PC-9 (cell line): Measurements from ENCODE around the gene NCS1. TPM values are rescaled to one million over a fixed set of nuclear protein-coding genes. Genes with fewer than 3 reads are reported as not detected.

Experiments
- BruUV-seq: library from RNA; stranded (reverse); fragments of 400-500 nt; replicated peaks from 2 replicates; lab custom pipeline; 2021; lab: Mats Ljungman, UMichigan
- CTCF ChIA-PET: fragments of 300-600 bp; sonication (Branson Sonifier 250); formaldehyde crosslinking; loops from one replicate; lab custom pipeline; 2022; ENCODE audit warnings: antibody characterized with exemption; lab: Charles Lee
- POLR2A ChIA-PET: fragments of 300-600 bp; sonication (Branson Sonifier 250); formaldehyde crosslinking; loops from one replicate; lab custom pipeline; 2022; ENCODE audit warnings: antibody characterized with exemption; ENCODE audit not compliant: unreplicated experiment; lab: Charles Lee
- DNase-seq, 2 experiments: peaks; one replicate each; pipeline versions ENCODE4 v3.0.0 to v3.0.0-alpha.2; 2015 to 2022; ENCODE audit warnings: mixed read lengths in 1 of 2
- H2AFZ ChIP-seq: fragments of 200-600 bp; sonication (generic); 2 replicates; pipeline ENCODE4 v1.8.1; 2017; ENCODE audit warnings: antibody characterized with exemption
- H3F3A ChIP-seq: fragments of 200-600 bp; sonication (generic); 2 replicates; pipeline ENCODE4 v1.8.1; 2017; ENCODE audit warnings: antibody characterized with exemption, mild to moderate bottlenecking, low read depth; ENCODE audit not compliant: insufficient read depth
- H3K27ac ChIP-seq: fragments of 200-600 bp; sonication (generic); 2 replicates; pipeline ENCODE4 v1.6.1; 2016; ENCODE audit warnings: mixed run types
- H3K27me3 ChIP-seq: fragments of 200-600 bp; sonication (generic); 2 replicates; pipeline ENCODE4 v1.6.1; 2016; ENCODE audit warnings: low read depth, mixed run types; ENCODE audit not compliant: insufficient read depth
- H3K36me3 ChIP-seq: fragments of 200-600 bp; sonication (generic); 2 replicates; pipeline ENCODE4 v1.6.1; 2016; ENCODE audit warnings: low read depth, mixed run types
- H3K4me1 ChIP-seq: fragments of 200-600 bp; sonication (generic); replicated peaks from 2 replicates; pipeline ENCODE4 v1.6.1; 2016; ENCODE audit warnings: mixed run types; ENCODE audit not compliant: insufficient read depth
- H3K4me2 ChIP-seq: fragments of 200-600 bp; sonication (generic); 2 replicates; pipeline ENCODE4 v1.6.1; 2017; ENCODE audit warnings: mixed run types
- H3K4me3 ChIP-seq: fragments of 200-600 bp; sonication (generic); 2 replicates; pipeline ENCODE4 v1.6.1; 2016; ENCODE audit warnings: mixed run types
- H3K79me2 ChIP-seq: fragments of 200-600 bp; sonication (generic); 2 replicates; pipeline ENCODE4 v1.6.1; 2017; ENCODE audit warnings: low read depth, mixed run types
- H3K9me2 ChIP-seq: fragments of 200-600 bp; sonication (generic); 2 replicates; pipeline ENCODE4 v1.8.1; 2017; ENCODE audit warnings: mild to moderate bottlenecking; ENCODE audit not compliant: insufficient read depth
- H3K9me3 ChIP-seq: fragments of 200-600 bp; sonication (generic); 2 replicates; pipeline ENCODE4 v1.8.1; 2016; ENCODE audit warnings: low read depth; ENCODE audit not compliant: insufficient read depth
- H4K20me1 ChIP-seq: fragments of 200-600 bp; sonication (generic); 2 replicates; pipeline ENCODE4 v1.8.1; 2017; ENCODE audit not compliant: insufficient read depth
- CTCF ChIP-seq: fragments of 200-600 bp; sonication (generic); conservative IDR thresholded peaks from 2 replicates; pipeline ENCODE4 v1.6.1; 2017; ENCODE audit warnings: mixed run types, antibody characterized with exemption, mild to moderate bottlenecking, moderate library complexity
- EZH2 ChIP-seq: fragments of 200-600 bp; sonication (generic); IDR thresholded peaks from 2 replicates; pipeline ENCODE4 v1.8.0; 2017; ENCODE audit warnings: antibody characterized with exemption, low read depth
- intact Hi-C: fragments of 100-400 bp; cut with micrococcal nuclease; formaldehyde crosslinking; loops from one replicate; pipeline ENCODE4 v1.10.0; 2022; ENCODE audit not compliant: unreplicated experiment
- total RNA-seq: library from RNA; stranded (reverse); gene quantifications from 2 replicates; pipeline ENCODE4 v1.2.3, GENCODE V29; 2021

The NCS1 gene
- total RNA-seq, 1 experiment from 2014 or later: 59.2 TPM

GRCh38 chr9:130165579-130165978, 6.6 kb upstream of the NCS1 start:
- Histone ChIP-seq H2AFZ (no peak overlapping the region), H3K4me1 (no peaks in the 10 kb centered on the region), H3F3A (no peaks in the 10 kb centered on the region; the same call in 1 of the 2 replicates), H3K36me3 (no peaks in the 10 kb centered on the region), H4K20me1 (no peaks in the 10 kb centered on the region), H3K4me3 (no peak overlapping the region), H3K4me2 (no peak overlapping the region), H3K9me2 (no peaks in the 10 kb centered on the region), H3K27me3 (no peaks in the 10 kb centered on the region), H3K9me3 (no peaks in the 10 kb centered on the region), H3K79me2 (no peaks in the 10 kb centered on the region), H3K27ac (no peak overlapping the region)
- TF ChIP-seq EZH2: no peak
- no peak for TF ChIP-seq CTCF
- intact Hi-C loops: no loop called here
- BruUV-seq: no TSS peak
- no peak for DNase-seq
- ChIA-PET POLR2A (no interaction called here), CTCF (interaction anchor here (0.6 kb wide), 1 partner anchor 944 kb away, joined by 3 read pairs; no protein-coding TSS in a partner anchor)

GRCh38 chr9:130166399-130166798, 5.8 kb upstream of the NCS1 start:
- DNase-seq: no peak
- no peak overlapping the region for H2AFZ ChIP-seq
- ChIA-PET CTCF (interaction anchor here (0.6 to 0.7 kb wide), 2 partner anchors 36 to 283 kb away, joined by 3 to 4 read pairs; no protein-coding TSS in a partner anchor), POLR2A (no interaction called here)
- H3K4me2 ChIP-seq: no peak overlapping the region
- no peaks in the 10 kb centered on the region for H3K9me3 ChIP-seq
- H4K20me1 ChIP-seq: no peaks in the 10 kb centered on the region
- intact Hi-C loops: no loop called here
- no peaks in the 10 kb centered on the region for H3K27me3 ChIP-seq
- H3K27ac ChIP-seq: no peak overlapping the region
- no TSS peak for BruUV-seq
- no peak overlapping the region for H3K4me3 ChIP-seq
- TF ChIP-seq EZH2: no peak
- TF ChIP-seq CTCF: no peak
- peaks cover 7% of the 10 kb centered on the region for H3F3A ChIP-seq
- no peaks in the 10 kb centered on the region for H3K36me3 ChIP-seq
- no peaks in the 10 kb centered on the region for H3K79me2 ChIP-seq
- H3K4me1 ChIP-seq: no peaks in the 10 kb centered on the region
- no peaks in the 10 kb centered on the region for H3K9me2 ChIP-seq

- H4K20me1 ChIP-seq: no peaks in the 10 kb centered on the region
- no peaks in the 10 kb centered on the region for H3K36me3 ChIP-seq
- ChIA-PET POLR2A (no interaction called here), CTCF (interaction anchor here (0.6 kb wide), 1 partner anchor 149 kb away, joined by 3 read pairs; no protein-coding TSS in a partner anchor)
- BruUV-seq: no TSS peak
- no peaks in the 10 kb centered on the region for H3K9me2 ChIP-seq
- no peak for DNase-seq
- no peaks in the 10 kb centered on the region for H3K9me3 ChIP-seq
- intact Hi-C loops: no loop called here
- no peaks in the 10 kb centered on the region for H3K79me2 ChIP-seq
- no peak overlapping the region for H3K4me3 ChIP-seq
- H3K27me3 ChIP-seq: no peaks in the 10 kb centered on the region
- TF ChIP-seq EZH2 (no peak), CTCF (no peak)
- H3K4me2 ChIP-seq: no peak overlapping the region
- H2AFZ ChIP-seq: no peak overlapping the region
- H3K27ac ChIP-seq: no peak overlapping the region
- peaks cover 4% of the 10 kb centered on the region; the same call in 1 of the 2 replicates for H3K4me1 ChIP-seq
- peaks cover 11% of the 10 kb centered on the region for H3F3A ChIP-seq
These were observed 4.3 kb upstream of the NCS1 start for GRCh38 chr9:130167927-130168326.
